Fibroblast of skin of abdomen (primary cell): ENCODE data around the gene PILRB.

Experiments
- DNase-seq: peaks from one replicate; pipeline ENCODE4 v3.0.0-alpha.2; 2013

Gene PILRB

GRCh38 chr7:100411101-100411500 is 53.2 kb downstream of the PILRB start:
- no peak for DNase-seq

DNA sequence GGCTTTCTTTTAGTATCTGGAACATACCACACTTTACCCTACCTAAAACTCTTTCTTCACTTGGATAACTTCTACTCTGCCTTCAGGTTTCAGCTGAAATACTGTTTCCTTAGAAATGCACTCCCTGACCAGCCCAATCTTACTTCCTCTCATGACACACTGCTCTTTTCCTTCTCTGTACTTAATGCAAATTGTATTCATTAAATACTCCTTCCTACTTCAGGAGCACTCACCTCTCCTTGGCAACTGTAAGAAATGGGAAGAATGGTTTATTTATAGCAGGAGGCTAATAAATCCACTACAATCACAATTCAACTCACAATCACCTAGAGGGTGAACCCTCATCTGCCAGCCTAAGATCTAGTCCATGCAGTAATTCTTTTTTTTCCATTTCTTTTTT is 55.4 kb downstream of the PILRB start:
- no peak for DNase-seq

- no peak for DNase-seq
Measured at GRCh38 chr7:100413889-100414288, 56.0 kb downstream of the PILRB start.

GRCh38 chr7:100415448-100415847 is 57.5 kb downstream of the PILRB start:
- DNase-seq: no peak
